Smooth muscle cell (in vitro differentiated cells): ENCODE measurements around the gene KIAA1217. TPM values are rescaled to one million over a fixed set of nuclear protein-coding genes. Genes with fewer than 3 reads are reported as not detected.

Experiments used
- DNase-seq: peaks from one replicate; lab custom pipeline; 2025; ENCODE audit not compliant: unreplicated experiment; lab: John Stamatoyannopoulos, UW
- H2AFZ ChIP-seq: fragments of 200-600 bp; sonication (generic); 2 replicates; pipeline ENCODE4 v1.6.0; 2016; ENCODE audit warnings: antibody characterized with exemption, low read depth, mild to moderate bottlenecking
- H3F3A ChIP-seq: fragments of 200-600 bp; sonication (generic); 2 replicates; pipeline ENCODE4 v1.6.0; 2017; ENCODE audit warnings: antibody characterized with exemption, low read depth
- H3K27ac ChIP-seq: fragments of 200-600 bp; sonication (generic); 2 replicates; pipeline ENCODE4 v1.5.1; 2016; ENCODE audit warnings: low read depth, mild to moderate bottlenecking
- H3K27me3 ChIP-seq: fragments of 200-600 bp; sonication (generic); 2 replicates; pipeline ENCODE4 v1.6.1; 2016; ENCODE audit warnings: low read depth, mild to moderate bottlenecking
- H3K36me3 ChIP-seq: fragments of 200-600 bp; sonication (generic); 2 replicates; pipeline ENCODE4 v1.5.1; 2016; ENCODE audit warnings: low read depth
- H3K4me1 ChIP-seq: fragments of 200-600 bp; sonication (generic); 2 replicates; pipeline ENCODE4 v1.5.1; 2016; ENCODE audit warnings: low read depth
- H3K4me2 ChIP-seq: fragments of 200-600 bp; sonication (generic); 2 replicates; pipeline ENCODE4 v1.6.0; 2016; ENCODE audit warnings: mild to moderate bottlenecking
- H3K4me3 ChIP-seq: fragments of 200-600 bp; sonication (generic); 2 replicates; pipeline ENCODE4 v1.5.1; 2016; ENCODE audit warnings: mild to moderate bottlenecking
- H3K79me2 ChIP-seq: fragments of 200-600 bp; sonication (generic); 2 replicates; pipeline ENCODE4 v1.6.0; 2016; ENCODE audit warnings: low read depth, mild to moderate bottlenecking
- H3K9ac ChIP-seq: fragments of 200-600 bp; sonication (generic); 2 replicates; pipeline ENCODE4 v1.6.0; 2016; ENCODE audit warnings: low read depth
- H3K9me3 ChIP-seq: fragments of 200-600 bp; sonication (generic); replicated peaks from 2 replicates; pipeline ENCODE4 v1.5.1; 2016; ENCODE audit warnings: low read depth
- H4K20me1 ChIP-seq: fragments of 200-600 bp; sonication (generic); 2 replicates; pipeline ENCODE4 v1.6.0; 2016; ENCODE audit warnings: low read depth
- CTCF ChIP-seq: fragments of 200-600 bp; sonication (generic); IDR thresholded peaks from 2 replicates; pipeline ENCODE4 v1.5.1; 2017; ENCODE audit warnings: borderline replicate concordance, mild to moderate bottlenecking, antibody characterized with exemption; ENCODE audit not compliant: insufficient read depth, poor library complexity, severe bottlenecking
- WGBS: methylation state at CpG from one replicate; pipeline ENCODE4 v1.1.7; 2016; ENCODE audit warnings: low lambda C conversion rate; 5-methylcytosine and 5-hydroxymethylcytosine counted together
- polyA plus RNA-seq: library from polyadenylated mRNA; unstranded; fragments of >200 nt; fragmentation: Nextera tagmentation; extraction: Ambion mirVana; gene quantifications from 2 replicates; pipeline ENCODE4 v1.2.1, GENCODE V29; 2016
- total RNA-seq: library from RNA; depleted of rRNA; stranded (reverse); fragments of >200 nt; gene quantifications from 2 replicates; pipeline ENCODE4 v1.2.3, GENCODE V29; 2014

The KIAA1217 gene
- total and polyA plus RNA-seq, 2 experiments from 2014 or later: 43.3 to 68.8 TPM

- Histone ChIP-seq H3K27ac (no peak overlapping the region), H2AFZ (no peak overlapping the region), H3K36me3 (peaks cover 20% of the 10 kb centered on the region), H3K79me2 (no peaks in the 10 kb centered on the region), H3K9me3 (no peaks in the 10 kb centered on the region), H3K4me3 (no peak overlapping the region), H3K9ac (no peak overlapping the region), H3K27me3 (no peaks in the 10 kb centered on the region), H3K4me1 (no peaks in the 10 kb centered on the region), H4K20me1 (peaks cover 22% of the 10 kb centered on the region), H3F3A (peaks cover 18% of the 10 kb centered on the region), H3K4me2 (no peak overlapping the region)
- WGBS: 97% methylated on average over 14 of the region's 14 CpGs
- TF ChIP-seq CTCF: no peak
- DNase-seq: no peak
These were observed 333.7 kb downstream of the KIAA1217 start for GRCh38 chr10:24542314-24543270.

GRCh38 chr10:24544776-24545175, 335.8 kb downstream of the KIAA1217 start:
- Histone ChIP-seq H4K20me1 (peaks cover 15% of the 10 kb centered on the region), H3K4me2 (no peak overlapping the region), H2AFZ (no peak overlapping the region), H3F3A (peaks cover 21% of the 10 kb centered on the region), H3K9me3 (no peaks in the 10 kb centered on the region), H3K36me3 (peaks cover 18% of the 10 kb centered on the region), H3K9ac (no peak overlapping the region), H3K79me2 (no peaks in the 10 kb centered on the region), H3K4me1 (no peaks in the 10 kb centered on the region), H3K27me3 (no peaks in the 10 kb centered on the region), H3K4me3 (no peak overlapping the region), H3K27ac (no peak overlapping the region)
- TF ChIP-seq CTCF: no peak
- DNase-seq: no peak
- 94% methylated on average over 10 of the region's 10 CpGs for WGBS

- Histone ChIP-seq H3K4me2 (no peak overlapping the region), H2AFZ (no peak overlapping the region), H3F3A (peaks cover 21% of the 10 kb centered on the region), H3K79me2 (no peaks in the 10 kb centered on the region), H3K27me3 (no peaks in the 10 kb centered on the region), H3K9ac (no peak overlapping the region), H3K4me3 (no peak overlapping the region), H3K4me1 (no peaks in the 10 kb centered on the region), H3K27ac (no peak overlapping the region), H4K20me1 (peaks cover 11% of the 10 kb centered on the region), H3K36me3 (peaks cover 14% of the 10 kb centered on the region), H3K9me3 (no peaks in the 10 kb centered on the region)
- 97% methylated on average over 3 of the region's 3 CpGs for WGBS
- DNase-seq: no peak
- no peak for TF ChIP-seq CTCF
These were observed 336.6 kb downstream of the KIAA1217 start for GRCh38 chr10:24545585-24545984.

- Histone ChIP-seq H4K20me1 (peaks cover 11% of the 10 kb centered on the region), H2AFZ (no peak overlapping the region), H3K4me2 (no peak overlapping the region), H3K79me2 (no peaks in the 10 kb centered on the region), H3K9me3 (no peaks in the 10 kb centered on the region), H3K9ac (no peak overlapping the region), H3K27me3 (no peaks in the 10 kb centered on the region), H3K4me1 (no peaks in the 10 kb centered on the region), H3K27ac (no peak overlapping the region), H3K36me3 (peaks cover 8% of the 10 kb centered on the region), H3K4me3 (no peak overlapping the region), H3F3A (peaks cover 21% of the 10 kb centered on the region)
- no peak for DNase-seq
- no peak for TF ChIP-seq CTCF
- WGBS: 95% methylated on average over 10 of the region's 10 CpGs
These were observed 341.7 kb downstream of the KIAA1217 start for GRCh38 chr10:24550680-24551079.
